GM21737 (cell line): ENCODE results near the gene MRPL36.

Experiments
- ATAC-seq: cut with Tn5 transposase; IDR thresholded peaks from one replicate; pipeline ENCODE4 v1.9.1; 2021; ENCODE audit warnings: mild to moderate bottlenecking, moderate library complexity; ENCODE audit not compliant: unreplicated experiment

MRPL36 gene

GRCh38 chr5:1765880-1766235 is 33.8 kb downstream of the MRPL36 start:
- ATAC-seq, result no peak

DNA sequence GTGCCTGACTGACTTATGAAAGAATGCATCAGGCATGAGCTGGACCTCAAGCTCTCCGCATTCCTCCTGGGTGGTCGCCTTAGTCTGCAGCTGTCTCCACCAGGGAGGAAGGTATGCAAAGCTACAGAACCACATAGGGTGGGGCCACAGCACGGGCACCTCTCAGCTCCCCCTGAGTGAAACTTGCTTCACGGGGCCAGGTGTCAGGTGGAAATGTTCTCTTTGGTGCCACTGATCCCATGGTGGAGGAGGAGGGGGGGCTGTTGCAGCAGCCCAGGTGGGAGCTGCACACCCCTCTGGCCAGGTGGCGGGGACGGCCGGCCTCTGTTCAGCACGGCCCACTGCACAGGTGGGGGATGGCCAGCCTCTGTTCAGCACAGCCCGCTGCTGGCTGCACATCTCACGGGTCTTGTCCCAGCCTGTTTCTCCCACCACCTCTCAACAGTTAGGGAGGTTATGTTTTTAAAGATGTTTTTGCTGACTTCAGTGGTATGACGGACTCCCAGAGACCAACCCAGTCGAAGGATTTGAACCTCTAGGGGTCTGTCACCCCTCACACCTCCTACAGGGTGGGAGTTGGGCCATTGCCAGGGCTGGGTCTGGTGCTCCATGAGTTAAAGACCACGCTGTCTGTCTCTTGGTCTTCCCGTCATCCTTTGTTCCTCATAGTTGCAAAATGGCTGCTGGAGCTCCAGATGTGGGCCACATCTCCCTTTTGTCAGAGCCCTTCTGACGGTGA is 34.3 kb downstream of the MRPL36 start:
- no peak for ATAC-seq

DNA sequence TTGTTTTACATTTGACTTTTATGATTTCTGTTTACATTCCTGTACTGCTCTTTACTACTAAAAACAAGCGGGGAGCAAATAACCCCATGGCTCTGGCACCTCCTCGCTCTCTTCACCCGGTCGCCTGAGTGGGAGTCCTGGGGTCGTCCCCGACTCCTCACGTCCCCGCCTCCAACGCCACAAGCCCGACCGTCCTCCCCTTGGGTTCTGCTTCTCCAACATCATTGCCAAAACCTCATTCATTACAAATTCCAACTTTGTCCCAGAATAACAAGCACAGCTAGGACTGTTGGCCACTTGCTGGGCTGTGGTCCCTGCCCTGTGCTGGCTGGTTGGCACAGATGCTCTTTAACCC is 35.1 kb downstream of the MRPL36 start:
- ATAC-seq, result no peak

DNA sequence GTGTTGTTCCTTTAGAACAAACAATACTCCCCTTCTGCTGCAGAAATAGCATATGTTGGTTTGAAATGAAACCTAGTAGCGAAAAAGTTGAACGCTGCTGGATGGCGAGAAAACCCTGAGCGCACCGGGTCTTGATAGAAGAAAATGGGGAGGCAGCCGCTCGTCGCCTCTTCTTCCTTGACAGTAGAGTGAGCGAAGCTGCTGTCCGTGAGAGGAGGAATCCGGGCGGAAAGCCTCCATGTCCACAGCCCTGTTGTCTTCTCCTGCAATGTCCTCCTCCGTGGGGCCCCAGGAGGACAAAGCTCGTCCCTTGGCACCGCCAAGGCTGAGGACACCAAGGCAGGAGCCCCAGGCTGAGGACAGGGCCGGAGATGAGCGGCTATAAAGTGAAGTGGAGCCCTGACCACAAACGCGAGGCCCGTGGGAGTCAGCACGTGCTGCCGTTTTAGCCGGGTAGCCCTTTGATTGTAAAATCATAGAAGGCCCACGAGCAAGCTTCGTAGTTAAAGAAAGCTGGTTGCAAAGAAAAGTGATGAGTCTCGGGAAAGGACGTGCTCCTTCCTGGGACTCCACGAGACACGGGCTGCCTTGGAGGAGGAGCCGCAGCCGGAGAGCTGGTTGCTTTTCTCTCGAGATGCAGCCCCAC is 35.6 kb downstream of the MRPL36 start:
- ATAC-seq, result no peak

DNA sequence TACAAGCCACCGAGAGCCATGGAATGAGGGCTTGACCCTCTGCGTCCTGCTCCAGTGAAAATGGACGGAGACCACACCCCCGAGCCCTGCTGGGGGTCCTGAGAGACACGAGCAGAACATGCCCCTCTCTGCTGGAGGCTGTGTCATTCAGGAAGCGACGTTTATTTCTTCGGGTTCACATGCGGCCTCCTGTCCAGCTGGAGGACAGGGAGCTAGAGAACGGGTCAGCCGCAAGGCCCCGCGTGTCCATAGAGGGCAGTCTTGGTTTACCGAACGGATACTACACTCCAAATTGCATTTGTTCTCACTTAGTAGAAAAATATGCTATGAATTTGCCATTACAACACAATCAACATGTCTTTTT is 36.1 kb downstream of the MRPL36 start:
- ATAC-seq, result no peak

- ATAC-seq, result no peak
Observed at GRCh38 chr5:1762883-1763547, 36.6 kb downstream of the MRPL36 start.

- no peak for ATAC-seq
Observed at GRCh38 chr5:1762121-1762882, 37.3 kb downstream of the MRPL36 start.

DNA sequence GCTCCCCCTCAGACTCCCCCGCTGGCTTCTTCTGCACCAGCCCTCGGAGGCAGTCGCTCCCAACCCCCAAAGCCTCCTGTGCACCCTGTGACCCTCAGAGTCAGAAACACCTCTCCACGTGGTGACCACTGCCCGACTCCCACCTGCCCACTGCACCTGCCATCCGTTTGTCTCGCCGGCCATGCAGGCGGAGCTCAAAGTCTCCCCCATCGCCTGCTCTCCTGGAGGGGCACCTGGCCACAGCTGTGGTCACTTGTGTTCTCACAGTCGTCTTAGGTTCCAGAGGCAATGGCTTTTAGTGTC is 38.2 kb downstream of the MRPL36 start:
- ATAC-seq, result no peak

DNA sequence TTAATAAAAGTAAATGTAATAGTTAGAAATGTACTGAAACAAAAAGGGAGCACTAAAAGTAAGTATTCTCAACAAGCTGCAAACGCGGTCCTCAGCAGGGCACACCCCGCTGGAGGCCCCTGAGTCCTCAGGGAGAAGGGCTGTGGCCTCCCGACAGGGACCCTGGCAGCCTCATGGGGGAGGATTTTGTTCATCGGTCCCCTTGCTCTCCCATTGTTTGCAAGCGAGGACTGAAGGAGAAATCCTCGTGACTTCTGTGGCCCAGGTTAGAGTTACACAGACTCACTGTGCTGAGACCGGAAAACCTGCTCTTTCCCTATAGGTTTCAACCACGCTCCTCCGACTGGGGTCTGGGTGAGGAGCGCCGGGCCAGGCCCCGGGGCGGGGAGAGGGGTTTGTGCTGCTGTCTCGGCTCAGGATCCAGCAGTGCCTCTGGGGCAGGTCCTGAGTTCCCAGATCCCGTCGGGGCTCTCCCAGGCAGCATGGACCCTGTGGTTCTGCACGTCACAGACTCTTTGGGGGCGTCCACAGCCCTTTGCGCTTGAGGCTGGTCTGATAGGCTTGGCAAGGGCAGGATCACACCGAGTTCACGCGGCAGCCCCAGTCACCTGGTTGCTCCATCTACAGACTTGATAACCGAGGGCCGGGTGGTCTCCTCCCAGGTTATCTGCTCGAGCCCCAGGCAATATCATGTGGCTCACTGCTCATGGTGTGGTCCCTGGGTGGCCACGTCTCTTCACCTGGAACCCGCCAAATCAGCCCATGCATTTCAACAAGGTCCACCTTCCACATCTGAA is 38.8 kb downstream of the MRPL36 start:
- ATAC-seq, result no peak

GRCh38 chr5:1760231-1760630 is 39.4 kb downstream of the MRPL36 start:
- no peak for ATAC-seq

DNA sequence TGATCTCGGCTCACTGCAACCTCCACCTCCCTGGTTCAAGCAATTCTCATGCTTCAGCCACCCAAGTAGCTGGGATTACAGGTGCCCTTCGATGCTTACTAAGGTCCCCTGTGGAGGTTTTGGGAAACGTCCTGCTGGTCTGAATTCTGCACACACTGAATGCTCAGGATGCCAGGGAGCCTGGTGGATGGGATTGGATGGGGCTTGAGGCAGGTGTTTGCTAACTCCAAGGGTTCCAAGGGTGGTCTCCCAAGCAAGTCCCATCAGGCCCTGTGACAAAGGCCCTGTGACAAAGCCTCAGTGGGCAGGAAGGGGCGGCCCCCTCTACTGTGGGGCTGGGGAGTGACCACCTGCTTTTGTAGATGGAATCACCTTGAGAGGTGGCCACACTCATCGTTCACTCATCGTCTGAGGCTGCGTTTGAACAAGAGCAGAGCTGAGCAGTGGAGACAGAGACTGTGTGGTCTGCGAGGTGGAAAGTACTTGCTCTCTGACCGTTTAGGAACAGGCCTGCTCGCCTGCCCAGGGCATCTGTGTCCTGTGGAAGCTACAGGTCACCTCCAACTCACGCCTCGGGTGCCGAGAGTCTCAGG is 40.2 kb downstream of the MRPL36 start:
- ATAC-seq, result no peak

- no peak for ATAC-seq
Observed at GRCh38 chr5:1758574-1758973, 41.1 kb downstream of the MRPL36 start.

- ATAC-seq, result no peak
Observed at GRCh38 chr5:1757511-1757910, 42.1 kb downstream of the MRPL36 start.

- ATAC-seq, result no peak
Observed at GRCh38 chr5:1756481-1756880, 43.2 kb downstream of the MRPL36 start.

DNA sequence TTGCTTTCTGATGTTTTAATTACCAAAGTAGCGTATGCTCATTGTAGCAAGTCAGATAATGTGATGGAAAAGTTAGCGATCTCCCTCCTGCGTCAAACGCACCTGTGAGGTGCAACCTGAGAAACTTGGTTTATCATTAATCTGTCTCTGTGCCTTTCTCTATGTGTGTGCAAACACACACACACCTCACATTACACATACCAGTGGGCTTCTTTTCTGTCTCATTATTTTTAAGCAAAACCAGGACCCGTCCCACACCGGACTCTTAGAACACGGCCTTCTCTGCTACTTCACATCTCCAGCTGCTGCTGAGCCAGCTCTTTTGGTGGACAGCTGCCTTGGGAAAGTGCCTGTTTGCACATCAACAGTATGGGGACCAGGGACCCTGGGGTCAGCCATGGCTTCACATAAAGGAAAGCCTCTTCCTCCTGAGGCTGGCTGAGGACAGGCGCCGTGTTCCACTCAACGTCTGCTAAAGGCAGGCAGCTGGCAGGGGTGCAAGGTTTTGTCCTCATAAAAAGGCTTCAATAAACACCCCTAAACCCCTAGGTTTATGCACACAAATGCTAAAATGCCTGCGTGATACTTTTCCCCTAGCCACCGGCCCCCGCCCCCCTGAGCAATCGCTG is 44.2 kb downstream of the MRPL36 start:
- ATAC-seq, result no peak

DNA sequence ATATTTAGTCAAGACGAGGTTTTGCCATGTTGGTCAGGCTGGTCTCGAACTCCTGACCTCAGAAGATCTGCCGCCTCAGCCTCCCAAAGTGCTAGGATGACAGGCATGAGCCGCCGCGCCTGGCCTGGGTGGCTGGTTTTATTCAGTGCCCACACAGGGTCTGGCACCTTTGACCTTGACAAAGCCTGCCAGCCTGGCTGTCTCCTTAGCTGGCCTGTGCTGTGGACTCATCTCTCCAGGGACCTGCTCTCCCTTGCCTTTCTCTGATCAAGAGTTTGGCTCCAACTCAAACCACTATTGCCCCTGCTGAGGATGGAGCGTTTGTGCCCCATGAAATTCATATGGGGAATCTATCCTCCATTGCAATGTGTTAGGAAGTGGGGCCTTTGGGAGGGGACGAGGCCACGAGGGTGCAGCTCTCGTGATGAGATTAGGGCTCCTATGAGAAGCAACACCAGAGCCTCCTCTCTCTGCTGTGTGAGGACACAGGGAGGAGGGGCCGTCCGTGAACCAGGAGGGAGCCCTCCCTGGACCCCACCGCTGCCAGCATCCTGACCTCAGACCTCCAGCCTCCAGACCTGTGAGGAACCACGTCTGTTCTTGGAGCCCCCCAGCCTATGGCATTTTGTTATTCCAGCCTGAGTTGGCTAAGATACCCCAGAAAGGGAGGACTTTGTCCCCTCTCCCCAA is 45.0 kb downstream of the MRPL36 start:
- ATAC-seq, result no peak

DNA sequence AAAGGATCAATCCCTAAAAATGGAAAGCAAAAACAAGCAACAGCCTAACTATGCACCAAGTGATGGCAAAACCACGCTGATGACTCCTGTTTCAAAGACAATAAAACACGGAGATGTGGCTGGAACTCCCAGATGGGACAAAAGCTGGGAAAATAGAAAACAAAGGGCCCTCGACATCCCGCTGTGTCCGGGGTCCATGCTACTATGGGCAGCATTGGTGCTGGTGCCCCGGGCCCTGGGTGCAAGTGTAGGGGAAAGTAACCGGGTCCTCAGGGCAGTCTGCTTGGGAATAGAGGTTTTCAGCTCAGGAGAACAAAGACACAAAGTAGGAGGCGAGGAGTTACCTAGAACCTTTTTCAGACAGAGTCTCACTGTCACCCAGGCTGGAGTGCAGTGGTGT is 46.1 kb downstream of the MRPL36 start:
- no peak for ATAC-seq

- no peak for ATAC-seq
Observed at GRCh38 chr5:1752881-1753280, 46.8 kb downstream of the MRPL36 start.
